ENCODE measurements around the gene CDCA4.

The CDCA4 gene

DNA sequence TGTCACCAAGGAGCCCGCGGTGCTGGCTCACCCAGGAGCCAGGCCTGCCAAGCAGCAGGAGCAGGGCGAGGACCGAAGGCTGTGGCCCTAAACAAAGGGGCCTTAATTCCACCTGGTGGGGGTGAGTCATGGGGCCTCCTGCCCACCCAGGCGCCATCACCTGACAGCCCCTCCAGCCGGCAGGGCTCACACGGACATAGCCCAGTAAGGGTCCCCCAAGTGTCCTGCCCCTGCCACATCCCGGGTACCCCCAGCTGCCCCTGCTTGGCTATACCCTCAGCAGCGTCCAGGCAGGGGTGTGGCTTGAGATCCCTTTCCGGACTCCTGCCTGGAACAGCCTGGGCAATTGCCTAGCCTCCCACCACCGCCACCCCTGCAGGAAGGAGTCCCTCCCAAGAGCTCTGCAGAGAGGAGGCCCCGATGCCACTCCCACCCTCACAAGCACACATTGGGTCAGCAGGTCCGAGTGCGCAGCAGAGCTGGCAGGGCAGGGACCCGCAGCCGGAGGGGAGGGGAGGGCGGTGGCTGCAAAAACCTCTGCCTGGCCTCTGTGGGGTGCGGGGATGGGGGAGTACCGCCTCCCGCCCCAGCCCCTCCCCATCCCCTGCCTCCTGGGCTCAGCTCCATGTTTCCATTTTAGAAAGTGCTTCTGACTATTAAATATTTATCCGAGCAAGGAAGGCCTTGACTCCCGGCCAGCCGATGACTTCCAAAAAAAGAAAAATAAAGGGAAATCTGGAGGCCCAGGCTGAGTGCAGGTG, 47.3 kb downstream of the CDCA4 start:
- DNase-seq, result no peak

DNA sequence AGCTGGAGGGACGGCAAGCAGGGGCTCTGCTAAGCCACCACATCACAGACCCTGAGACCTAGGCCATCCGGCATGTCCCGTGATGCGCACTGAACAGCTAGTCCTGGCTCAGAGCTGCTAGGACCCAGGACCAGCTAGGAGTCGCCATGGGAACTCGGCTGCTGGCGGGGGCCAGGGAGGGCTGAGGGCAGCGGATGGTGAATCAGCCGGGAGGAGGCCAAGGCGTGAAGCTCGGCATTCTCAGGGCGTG, 47.8 kb downstream of the CDCA4 start:
- no peak for DNase-seq

DNA sequence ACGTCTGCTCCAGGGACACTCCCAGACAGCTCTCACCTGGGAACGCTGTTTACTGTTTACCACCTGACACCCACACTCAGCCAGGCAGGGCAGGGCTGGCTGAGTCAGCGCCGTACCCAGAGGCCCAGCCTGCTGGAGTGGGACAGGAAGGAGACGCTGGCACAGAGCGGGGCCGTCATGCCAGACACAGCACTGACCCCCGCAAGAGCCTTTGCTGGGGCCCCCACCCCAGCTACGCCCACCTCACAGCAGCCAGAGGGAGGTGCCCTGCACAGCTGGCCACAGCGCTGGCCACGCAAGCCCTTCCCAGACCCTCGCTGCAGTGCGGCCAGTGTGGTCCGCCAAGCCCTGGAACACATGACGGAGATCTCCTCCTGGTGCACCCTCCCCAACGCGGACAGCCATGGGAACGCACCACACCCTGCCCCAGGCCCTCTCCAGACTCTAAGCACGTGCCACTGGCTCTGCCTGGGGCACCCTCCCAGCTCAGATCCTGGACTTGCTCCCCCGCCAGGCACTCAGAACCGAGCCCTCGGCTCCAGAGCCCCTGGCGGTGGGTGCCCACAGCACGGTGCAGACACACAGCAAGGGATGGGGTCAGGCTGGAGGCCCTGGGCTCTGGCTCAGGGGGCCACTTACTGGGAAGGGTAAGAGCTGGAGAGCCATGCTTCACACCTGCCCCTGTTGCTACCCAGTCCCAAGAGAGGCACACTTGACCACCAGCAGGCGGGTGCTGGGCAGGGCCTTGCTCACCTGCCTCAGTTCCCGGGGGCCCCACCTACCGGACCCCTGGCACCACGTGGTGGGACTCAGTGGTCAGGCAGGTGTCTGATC, 48.4 kb downstream of the CDCA4 start:
- no peak for DNase-seq

DNA sequence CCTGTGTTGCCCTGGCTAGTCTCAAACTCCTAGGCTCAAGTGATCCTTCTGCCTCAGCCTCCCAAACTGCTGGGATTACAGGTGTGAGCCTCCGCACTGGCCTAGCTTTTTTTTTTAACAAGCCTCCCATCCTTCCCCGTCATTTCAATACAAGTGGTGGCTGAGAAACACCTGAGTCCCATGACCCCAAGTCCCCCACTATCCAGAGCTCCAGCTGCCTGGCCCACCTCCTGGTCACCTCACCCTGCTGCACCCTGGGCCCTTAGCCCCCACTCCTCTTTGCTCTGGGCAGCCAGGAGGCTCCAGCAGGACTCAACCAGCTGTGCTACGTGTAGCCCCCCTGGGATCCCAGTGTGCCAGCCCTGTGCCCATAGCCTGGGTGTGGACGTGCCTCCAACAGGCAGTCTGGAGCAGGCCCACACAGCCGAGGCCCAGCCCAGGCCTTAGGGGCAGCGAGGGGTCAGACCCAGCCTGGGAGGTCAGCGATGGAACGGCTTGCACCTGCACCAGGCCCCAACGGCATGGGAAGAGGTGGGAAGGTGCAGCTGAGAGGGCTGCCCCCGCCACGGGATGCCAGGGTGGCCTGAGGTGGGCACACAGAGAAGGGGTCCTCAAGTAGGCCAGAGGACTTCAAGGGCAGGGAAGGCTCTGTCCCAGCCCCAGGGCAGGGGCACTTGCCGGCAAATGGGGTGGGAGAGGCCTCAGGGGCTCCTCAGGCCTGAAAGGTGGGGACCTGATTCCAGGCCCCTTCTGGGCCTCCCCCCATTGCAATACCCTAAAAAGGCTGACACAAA, 49.2 kb downstream of the CDCA4 start:
- DNase-seq, result no peak

DNA sequence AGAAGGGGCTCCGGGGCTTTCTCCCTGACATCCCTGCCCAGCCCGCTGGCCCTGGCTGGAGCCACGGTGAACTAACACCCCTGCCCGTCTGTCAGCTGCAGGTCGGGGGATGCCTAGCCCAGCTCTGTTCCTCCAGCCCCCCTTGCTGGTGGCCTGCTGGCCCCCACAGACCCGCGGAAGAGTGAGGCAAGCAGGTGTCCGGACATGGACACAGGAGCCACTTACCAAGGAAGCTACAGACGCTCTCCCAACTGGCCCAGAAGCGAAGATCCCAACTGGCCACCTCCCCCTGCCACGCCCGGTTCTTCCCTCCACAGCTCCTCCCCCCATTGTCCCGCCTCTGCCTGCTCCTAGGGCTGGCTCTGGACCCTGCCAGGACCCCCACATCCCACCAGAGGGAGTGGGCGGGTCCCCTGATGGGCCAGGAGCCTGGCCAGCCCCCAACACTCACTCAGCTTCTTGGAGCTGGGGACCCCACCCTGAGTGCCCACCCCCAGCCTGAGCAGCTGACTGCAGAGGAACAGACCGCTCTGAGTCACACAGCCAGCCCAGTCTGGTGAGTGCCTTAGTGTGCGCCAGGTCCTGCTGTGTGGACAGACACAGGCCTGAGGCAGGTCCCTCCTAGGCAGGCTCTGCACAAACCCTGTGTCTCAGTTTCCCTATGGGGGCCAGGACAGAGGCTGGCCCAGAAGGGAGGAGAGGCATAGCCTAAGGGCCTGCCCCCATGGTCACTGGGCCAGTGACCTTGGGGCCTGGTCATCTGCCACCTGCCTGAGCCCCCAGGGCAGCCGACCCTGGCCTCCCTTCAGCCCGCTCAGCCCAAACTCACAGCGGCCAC, 50.4 kb downstream of the CDCA4 start:
- no peak for DNase-seq

DNA sequence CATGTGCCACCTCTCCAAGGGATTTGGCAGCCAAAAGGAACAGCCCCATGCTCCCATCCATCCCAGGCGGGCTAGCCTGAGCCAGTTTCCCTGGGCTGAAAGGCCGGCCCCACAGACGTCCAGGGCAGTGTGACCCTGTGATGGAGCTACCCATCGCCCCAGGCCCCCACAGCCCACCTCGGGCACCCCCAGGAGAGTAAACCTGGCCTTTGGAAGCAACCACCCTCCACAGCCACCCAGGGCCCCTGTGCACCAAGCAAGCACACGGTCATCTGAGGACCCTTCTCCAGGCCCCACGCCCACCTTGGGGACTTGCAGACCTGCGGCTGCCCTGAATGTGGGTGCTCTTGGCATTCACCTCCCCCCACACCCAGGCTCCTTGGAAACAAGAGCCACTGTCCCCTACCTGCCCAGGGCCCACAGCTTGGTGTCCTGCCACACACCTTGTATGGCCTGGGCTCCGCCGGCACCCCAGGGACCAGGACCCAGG, 51.1 kb downstream of the CDCA4 start:
- DNase-seq, result no peak

DNA sequence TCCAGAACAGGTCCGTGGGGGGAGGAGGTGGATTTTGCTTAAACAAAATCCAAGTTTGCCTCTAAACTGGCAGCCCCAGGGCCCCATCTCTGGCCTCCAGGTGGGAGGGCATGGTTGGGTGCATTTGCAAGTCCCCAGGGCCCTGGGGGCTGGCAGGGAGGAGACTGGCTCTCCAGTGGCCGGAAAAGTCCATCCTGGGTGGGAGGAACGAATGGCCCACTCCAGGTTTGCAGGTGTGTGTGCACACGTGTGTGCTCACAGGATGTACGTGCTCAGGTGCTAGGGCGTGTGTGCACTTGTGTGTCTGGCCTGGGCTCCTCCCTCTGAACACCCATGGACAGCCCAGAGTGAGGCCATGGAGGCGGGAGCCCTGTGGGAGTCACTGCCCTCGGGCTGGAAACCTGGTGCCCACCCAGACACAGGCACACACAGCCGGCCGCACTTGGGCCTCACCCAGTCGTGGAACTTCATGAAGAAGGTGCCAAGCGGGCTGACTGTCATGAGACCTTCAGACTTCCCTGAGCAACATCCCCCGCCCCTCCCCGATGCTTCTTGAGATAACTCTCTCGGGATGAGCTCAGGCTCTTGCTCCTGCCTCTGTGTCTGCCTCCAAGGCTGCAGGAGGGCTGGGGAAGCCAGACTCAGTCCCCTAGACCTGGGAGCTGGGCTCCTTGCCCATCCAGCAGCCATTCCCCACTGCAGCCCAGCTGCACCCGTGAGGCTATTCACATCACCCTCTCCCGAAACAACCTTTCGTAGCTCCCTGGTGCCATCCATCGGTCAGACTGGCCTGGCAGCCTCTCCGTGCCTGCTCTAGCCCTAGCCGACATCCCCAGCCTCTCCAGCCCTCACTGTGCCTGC, 52.1 kb downstream of the CDCA4 start:
- no peak for DNase-seq

DNA sequence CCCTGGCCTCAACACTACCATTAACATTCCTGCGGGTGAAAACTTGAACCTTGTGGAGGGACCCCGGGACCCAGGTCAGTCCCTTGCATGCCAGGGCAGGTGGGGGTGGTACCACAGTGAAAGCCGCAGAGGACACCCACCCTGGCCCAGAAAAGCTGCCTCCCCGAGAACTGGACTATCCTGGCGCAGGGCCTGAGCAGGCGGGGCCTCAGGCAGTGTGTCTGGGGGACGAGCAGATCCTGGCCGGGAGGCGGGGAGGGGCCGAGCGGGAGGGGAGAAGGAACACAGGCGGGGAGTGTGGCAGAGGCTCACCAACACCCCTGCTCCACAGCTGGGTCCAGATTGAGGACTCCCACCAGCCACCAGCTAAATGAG, 52.7 kb downstream of the CDCA4 start:
- DNase-seq, result no peak

DNA sequence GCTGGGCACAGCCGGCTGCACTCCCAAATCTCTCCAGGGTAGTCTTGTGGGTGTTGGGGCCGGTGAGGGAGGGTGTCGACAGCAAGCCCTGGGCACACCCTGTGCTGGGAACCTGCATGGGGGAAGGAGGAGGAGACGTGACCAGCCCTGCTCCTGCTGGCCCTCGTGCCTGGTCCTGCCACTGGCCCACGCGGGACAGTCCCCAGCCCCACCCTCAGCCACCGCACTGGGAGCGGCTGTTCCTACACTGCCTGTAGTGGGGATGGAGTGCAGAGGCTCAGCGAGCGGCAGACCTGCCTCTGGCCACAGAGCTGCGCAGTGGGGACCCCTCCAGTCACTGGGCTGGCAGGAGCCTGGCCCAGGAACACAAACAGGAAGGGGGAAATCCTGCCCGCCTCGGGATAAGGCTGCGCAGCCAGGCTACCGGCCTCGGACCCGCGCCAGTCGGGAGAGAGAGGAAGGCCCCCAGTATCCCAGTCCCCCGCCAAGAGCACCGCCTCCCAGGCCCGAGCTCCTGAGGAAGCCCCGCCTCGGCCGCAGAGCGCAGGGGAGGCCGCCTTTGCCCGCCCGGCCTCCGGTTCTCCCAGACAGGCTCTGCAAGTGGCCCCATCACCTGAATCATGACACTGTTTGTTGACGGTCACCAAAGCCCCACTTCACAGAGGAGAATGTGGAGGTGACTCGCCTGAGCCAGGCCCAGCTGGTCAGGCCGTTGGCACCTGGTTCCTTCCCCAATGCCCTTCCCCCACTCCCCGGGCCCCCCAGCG, 53.3 kb downstream of the CDCA4 start:
- no peak for DNase-seq

DNA sequence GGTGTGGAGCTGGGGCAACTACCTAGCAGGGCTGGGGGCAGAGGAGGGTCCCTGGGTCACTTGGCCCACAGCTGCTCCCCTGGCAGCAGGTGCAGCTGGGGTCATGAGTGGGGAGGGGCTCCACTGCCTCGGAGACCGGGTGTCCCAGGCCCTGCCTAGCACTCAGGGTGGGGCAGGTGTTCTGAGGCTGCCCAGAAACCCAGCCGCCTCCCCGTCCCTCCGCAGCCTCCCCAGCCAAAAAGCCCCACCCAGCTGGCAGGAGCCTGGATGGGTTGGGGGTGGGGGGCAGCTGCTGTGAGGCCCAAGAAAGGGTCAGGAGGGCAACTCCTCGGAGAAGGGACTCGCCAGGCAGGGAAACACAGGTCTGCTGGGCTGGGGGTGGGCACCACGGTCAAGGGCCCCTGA, 53.9 kb downstream of the CDCA4 start:
- DNase-seq, result no peak

DNA sequence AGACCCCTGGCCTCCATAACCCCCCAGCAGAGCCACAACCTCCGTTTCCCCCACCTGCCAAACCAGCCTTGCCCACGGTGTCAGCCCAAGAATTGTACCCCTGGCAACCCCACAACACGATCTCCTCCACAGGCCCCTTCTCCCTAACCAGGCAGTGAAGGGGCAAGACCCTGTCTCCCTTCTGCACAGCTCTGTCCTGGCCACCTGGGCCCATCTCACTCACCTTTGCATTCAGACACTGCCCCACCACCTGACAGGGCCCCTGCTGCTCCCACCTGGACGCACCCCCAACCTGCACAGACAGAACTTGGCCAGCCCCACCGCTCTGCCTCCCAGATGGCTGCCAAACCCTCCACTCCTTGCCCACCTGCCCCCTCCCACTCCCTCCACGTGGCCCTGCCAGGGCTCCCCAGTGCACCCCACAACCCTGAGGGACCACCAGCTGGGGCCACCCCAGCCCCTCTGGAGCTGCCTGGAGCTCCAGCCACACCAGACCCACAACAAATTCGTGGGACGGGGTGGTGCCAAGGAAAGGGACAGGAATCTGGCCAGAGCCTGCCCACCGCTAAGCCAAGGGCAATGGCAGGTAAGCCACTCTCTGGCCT, 54.5 kb downstream of the CDCA4 start:
- no peak for DNase-seq

DNA sequence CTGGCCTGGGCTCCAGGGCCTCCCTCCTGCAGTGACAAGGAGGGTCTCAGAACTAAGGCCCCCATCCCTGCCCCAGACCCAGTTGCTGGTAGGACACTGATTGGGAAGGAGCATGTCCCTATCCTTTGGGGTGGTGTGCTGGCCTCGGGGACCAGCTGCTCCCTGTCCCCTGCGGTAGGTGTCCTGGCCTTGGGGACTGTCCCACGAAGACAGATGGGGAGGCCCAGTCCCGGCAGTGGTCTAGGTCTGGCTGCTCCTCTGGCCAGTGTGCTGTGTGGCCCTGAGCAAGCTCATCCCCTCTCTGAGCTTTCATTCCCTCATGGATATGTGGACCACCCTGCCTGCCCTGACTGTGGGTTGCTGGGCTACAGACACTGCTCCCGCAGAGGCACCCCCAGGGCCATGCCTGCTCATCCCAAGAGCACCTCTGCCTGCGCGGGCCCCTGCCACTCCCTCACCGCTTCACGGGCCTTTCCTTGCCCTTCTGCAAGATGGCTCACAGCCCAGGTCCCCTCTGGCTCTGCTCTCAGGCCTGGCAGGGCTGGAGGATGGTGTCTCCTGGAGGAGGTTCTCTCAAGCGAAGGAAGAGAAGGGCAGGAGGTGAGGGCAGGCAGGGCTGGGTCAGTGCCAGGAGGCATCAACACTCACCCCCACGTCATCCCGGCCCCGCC, 55.2 kb downstream of the CDCA4 start:
- no peak for DNase-seq

DNA sequence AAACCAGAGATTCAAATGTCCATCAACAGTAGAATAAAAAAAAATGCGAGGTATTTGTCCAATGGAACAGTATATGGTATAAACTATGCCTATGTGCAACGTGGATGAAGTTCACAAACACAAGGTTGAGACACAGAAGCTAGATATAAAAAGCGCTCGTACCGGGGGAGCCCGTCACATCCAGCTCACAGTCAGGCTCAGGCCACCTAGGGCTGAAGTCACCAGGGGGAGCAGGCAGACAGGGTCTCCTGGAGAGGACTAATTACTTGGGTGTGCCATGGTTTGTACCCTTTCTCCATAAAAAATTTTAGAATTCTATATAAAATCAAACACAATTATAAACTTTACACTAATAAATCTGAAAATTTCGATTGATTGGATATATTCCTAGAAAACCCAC, 56.3 kb downstream of the CDCA4 start:
- no peak for DNase-seq
